ENCODE measurements around the gene HTR3B.
"Not testable (repeated sequence)": the region's sequence is repeated elsewhere in the genome, so short reads cannot be mapped to it uniquely, and the experiment has no call there.

Gene HTR3B

GRCh38 chr11:113874581-113875233 is 29.9 kb upstream of the HTR3B start:
- ChIA-PET POLR2A (no interaction called here), CTCF (interaction anchor here (0.9 to 2.9 kb wide), 4 partner anchors 9 to 387 kb away, joined by 3 to 11 read pairs (median 4); no protein-coding TSS in a partner anchor)
- no peak for DNase-seq (ENCODE audit: low read depth, low spot score)
- peak overlapping the region; percentile 75 for H3K4me3 ChIP-seq (ENCODE audit: low read depth, low read length)
- no peak for TF ChIP-seq CTCF (IDR thresholded peaks at IDR 0.05; ENCODE audit: insufficient read depth, low read length, missing control alignments)

- no peak for TF ChIP-seq CTCF (IDR thresholded peaks at IDR 0.05; ENCODE audit: insufficient read depth, low read length, missing control alignments)
- POLR2A ChIA-PET, result interaction anchor here (0.6 to 1.2 kb wide), 3 partner anchors 9 to 431 kb away, joined by 3 to 5 read pairs (median 3); no protein-coding TSS in a partner anchor
- CTCF ChIA-PET, result interaction anchor here (1.2 to 2.9 kb wide), 3 partner anchors 9 to 386 kb away, joined by 3 to 11 read pairs (median 6); no protein-coding TSS in a partner anchor
These were observed 29.1 kb upstream of the HTR3B start, which contains the start of gene USP28 for GRCh38 chr11:113875234-113876073. Gene USP28 (minus strand): TSS chr11:113875572. CDS start chr11:113875501, 71 bp downstream.

GRCh38 chr11:113876074-113876797 is 28.4 kb upstream of the HTR3B start:
- TF ChIP-seq CTCF (IDR thresholded peaks at IDR 0.05; ENCODE audit: insufficient read depth, low read length, missing control alignments), result no peak
- peak overlapping the region; percentile 66 for H3K4me3 ChIP-seq (ENCODE audit: low read depth, low read length)
- ChIA-PET CTCF (interaction anchor here (1.2 kb wide), 1 partner anchor 22 kb away, joined by 3 read pairs; no protein-coding TSS in a partner anchor), POLR2A (interaction anchor here (1.0 to 1.2 kb wide), 2 partner anchors 9 to 430 kb away, joined by 3 to 5 read pairs; no protein-coding TSS in a partner anchor)
- DNase-seq (ENCODE audit: low read depth, low spot score), result no peak

More at GRCh38 chr11:113875234-113876073, 29.1 kb upstream of the HTR3B start, which contains the start of gene USP28:
- DNase-seq (ENCODE audit: low read depth, low spot score), result peak; percentile 57
- H3K4me3 ChIP-seq (ENCODE audit: low read depth, low read length), result peak within 1 kb of the TSS; percentile 75

GRCh38 chr11:113876798-113877669 is 27.6 kb upstream of the HTR3B start:
- no peak overlapping the region for H3K4me3 ChIP-seq (ENCODE audit: low read depth, low read length)
- ChIA-PET CTCF (interaction anchor here (1.2 kb wide), 1 partner anchor 22 kb away, joined by 3 read pairs; no protein-coding TSS in a partner anchor), POLR2A (no interaction called here)
- no peak for DNase-seq (ENCODE audit: low read depth, low spot score)
- TF ChIP-seq CTCF (IDR thresholded peaks at IDR 0.05; ENCODE audit: insufficient read depth, low read length, missing control alignments), result no peak

- DNase-seq (ENCODE audit: low read depth, low spot score), result no peak
- H3K4me3 ChIP-seq (ENCODE audit: low read depth, low read length), result no peak overlapping the region
- CTCF ChIA-PET, result interaction anchor here (1.2 kb wide), 1 partner anchor 21 kb away, joined by 3 read pairs; no protein-coding TSS in a partner anchor
- POLR2A ChIA-PET, result no interaction called here
- no peak for TF ChIP-seq CTCF (IDR thresholded peaks at IDR 0.05; ENCODE audit: insufficient read depth, low read length, missing control alignments)
These were observed 26.9 kb upstream of the HTR3B start for GRCh38 chr11:113877670-113878055.

GRCh38 chr11:113879446-113879845 is 25.1 kb upstream of the HTR3B start:
- POLR2A ChIA-PET, result not testable (repeated sequence)

More at GRCh38 chr11:113879446-113879845, 25.1 kb upstream of the HTR3B start:
- H3K4me3 ChIP-seq (ENCODE audit: low read depth, low read length); DNase-seq (ENCODE audit: low read depth, low spot score): not testable (repeated sequence)
- CTCF ChIA-PET, result interaction anchor here (1.1 kb wide), 1 partner anchor 17 kb away, joined by 3 read pairs; no protein-coding TSS in a partner anchor

Measured in AG04449 (cell line).